ENCODE data around the gene SLC25A44. TPM values are rescaled to one million over a fixed set of nuclear protein-coding genes. Genes with fewer than 3 reads are reported as not detected.

SLC25A44 gene
- total RNA-seq, 2 experiments from 2014 or later: 11.6 to 13.0 TPM

GRCh38 chr1:156167536-156167935, 26.4 kb upstream of the SLC25A44 start:
- H3K4me1 Mint-ChIP-seq (ENCODE audit: low read depth): no peaks in the 10 kb centered on the region
- TF ChIP-seq, protein P1, sequence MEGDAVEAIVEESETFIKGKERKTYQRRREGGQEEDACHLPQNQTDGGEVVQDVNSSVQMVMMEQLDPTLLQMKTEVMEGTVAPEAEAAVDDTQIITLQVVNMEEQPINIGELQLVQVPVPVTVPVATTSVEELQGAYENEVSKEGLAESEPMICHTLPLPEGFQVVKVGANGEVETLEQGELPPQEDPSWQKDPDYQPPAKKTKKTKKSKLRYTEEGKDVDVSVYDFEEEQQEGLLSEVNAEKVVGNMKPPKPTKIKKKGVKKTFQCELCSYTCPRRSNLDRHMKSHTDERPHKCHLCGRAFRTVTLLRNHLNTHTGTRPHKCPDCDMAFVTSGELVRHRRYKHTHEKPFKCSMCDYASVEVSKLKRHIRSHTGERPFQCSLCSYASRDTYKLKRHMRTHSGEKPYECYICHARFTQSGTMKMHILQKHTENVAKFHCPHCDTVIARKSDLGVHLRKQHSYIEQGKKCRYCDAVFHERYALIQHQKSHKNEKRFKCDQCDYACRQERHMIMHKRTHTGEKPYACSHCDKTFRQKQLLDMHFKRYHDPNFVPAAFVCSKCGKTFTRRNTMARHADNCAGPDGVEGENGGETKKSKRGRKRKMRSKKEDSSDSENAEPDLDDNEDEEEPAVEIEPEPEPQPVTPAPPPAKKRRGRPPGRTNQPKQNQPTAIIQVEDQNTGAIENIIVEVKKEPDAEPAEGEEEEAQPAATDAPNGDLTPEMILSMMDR (IDR thresholded peaks at IDR 0.05): no peak
- H3K36me3 Mint-ChIP-seq (ENCODE audit: low read depth): peaks cover 4% of the 10 kb centered on the region
- DNase-seq (no peak), ATAC-seq (ENCODE audit: poor library complexity) (no peak)
- intact Hi-C loops (cut with DNase I, micrococcal nuclease): no loop called here
- ChIA-PET POLR2A (no interaction called here), CTCF (no interaction called here)
- no peaks in the 10 kb centered on the region for H3K27me3 Mint-ChIP-seq
- no peak overlapping the region for H3K27ac Mint-ChIP-seq
- no peak overlapping the region for H3K4me3 ChIP-seq (ENCODE audit: low read length)
- no peaks in the 10 kb centered on the region for H3K36me3 ChIP-seq (ENCODE audit: insufficient read depth, low read length)
- H3K9me3 Mint-ChIP-seq: no peaks in the 10 kb centered on the region
- H3K27me3 ChIP-seq (ENCODE audit: control insufficient read depth in 1 of 2, insufficient read depth in 2 of 2, low read length in 2 of 2): no peaks in the 10 kb centered on the region
- H3K4me1 ChIP-seq (ENCODE audit: insufficient read depth, low read length): no peaks in the 10 kb centered on the region
- H3K27ac ChIP-seq (ENCODE audit: low read depth in 1 of 2, low read length in 2 of 2): no peak overlapping the region
- H3K4me3 Mint-ChIP-seq: no peak overlapping the region
- no peaks in the 10 kb centered on the region for H3K9me3 ChIP-seq (ENCODE audit: control insufficient read depth in 1 of 2, insufficient read depth in 1 of 2, low read length in 2 of 2)

GRCh38 chr1:156172696-156173470, 21.0 kb upstream of the SLC25A44 start:
- Histone ChIP-seq H3K4me3 (ENCODE audit: low read length) (no peak overlapping the region), H3K27me3 (ENCODE audit: control insufficient read depth in 1 of 2, insufficient read depth in 2 of 2, low read length in 2 of 2) (no peaks in the 10 kb centered on the region), H3K4me1 (ENCODE audit: insufficient read depth, low read length) (peaks cover 4% of the 10 kb centered on the region), H3K9me3 (ENCODE audit: control insufficient read depth in 1 of 2, insufficient read depth in 1 of 2, low read length in 2 of 2) (no peaks in the 10 kb centered on the region), H3K36me3 (ENCODE audit: insufficient read depth, low read length) (no peaks in the 10 kb centered on the region), H3K27ac (ENCODE audit: low read depth in 1 of 2, low read length in 2 of 2) (no peak overlapping the region)
- Mint-ChIP-seq H3K36me3 (ENCODE audit: low read depth) (no peaks in the 10 kb centered on the region), H3K9me3 (no peaks in the 10 kb centered on the region), H3K27ac (peak overlapping the region; percentile 12), H3K27me3 (no peaks in the 10 kb centered on the region), H3K4me1 (ENCODE audit: low read depth) (peaks cover 16% of the 10 kb centered on the region), H3K4me3 (no peak overlapping the region)
- ATAC-seq (ENCODE audit: poor library complexity) (no peak), DNase-seq (peak in 1 of 14 experiments; percentile 34)
- ChIA-PET CTCF (no interaction called here), POLR2A (interaction anchor here (1.4 to 1.6 kb wide), 3 partner anchors 12 to 40 kb away, joined by 4 to 7 read pairs (median 6); partner anchors contain the start of genes PMF1 and SLC25A44)
- intact Hi-C loops (cut with DNase I, micrococcal nuclease): no loop called here
- TF ChIP-seq, protein P1 (IDR thresholded peaks at IDR 0.05): no peak

DNA sequence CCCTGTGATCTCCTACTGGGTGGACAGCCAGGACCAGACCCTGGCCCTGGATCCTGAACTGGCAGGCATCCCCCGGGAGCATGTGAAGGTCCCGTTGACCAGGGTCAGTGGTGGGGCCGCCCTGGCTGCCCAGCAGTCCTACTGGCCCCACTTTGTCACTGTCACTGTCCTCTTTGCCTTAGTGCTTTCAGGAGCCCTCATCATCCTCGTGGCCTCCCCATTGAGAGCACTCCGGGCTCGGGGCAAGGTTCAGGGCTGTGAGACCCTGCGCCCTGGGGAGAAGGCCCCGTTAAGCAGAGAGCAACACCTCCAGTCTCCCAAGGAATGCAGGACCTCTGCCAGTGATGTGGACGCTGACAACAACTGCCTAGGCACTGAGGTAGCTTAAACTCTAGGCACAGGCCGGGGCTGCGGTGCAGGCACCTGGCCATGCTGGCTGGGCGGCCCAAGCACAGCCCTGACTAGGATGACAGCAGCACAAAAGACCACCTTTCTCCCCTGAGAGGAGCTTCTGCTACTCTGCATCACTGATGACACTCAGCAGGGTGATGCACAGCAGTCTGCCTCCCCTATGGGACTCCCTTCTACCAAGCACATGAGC, 17.2 kb upstream of the SLC25A44 start:
- H3K27me3 ChIP-seq (ENCODE audit: control insufficient read depth in 1 of 2, insufficient read depth in 2 of 2, low read length in 2 of 2): no peaks in the 10 kb centered on the region
- ATAC-seq (ENCODE audit: poor library complexity): no peak
- intact Hi-C loops (cut with DNase I, micrococcal nuclease): no loop called here

More for the DNA sequence above, 17.2 kb upstream of the SLC25A44 start:
- Mint-ChIP-seq H3K4me1 (ENCODE audit: low read depth) (peaks cover 27% of the 10 kb centered on the region), H3K27ac (peak overlapping the region; percentile 66), H3K27me3 (no peaks in the 10 kb centered on the region), H3K9me3 (no peaks in the 10 kb centered on the region), H3K4me3 (no peak overlapping the region), H3K36me3 (ENCODE audit: low read depth) (peaks cover 5% of the 10 kb centered on the region)
- Histone ChIP-seq H3K36me3 (ENCODE audit: insufficient read depth, low read length) (no peaks in the 10 kb centered on the region), H3K9me3 (ENCODE audit: control insufficient read depth in 1 of 2, insufficient read depth in 1 of 2, low read length in 2 of 2) (no peaks in the 10 kb centered on the region), H3K4me1 (ENCODE audit: insufficient read depth, low read length) (peaks cover 11% of the 10 kb centered on the region), H3K4me3 (ENCODE audit: low read length) (no peak overlapping the region), H3K27ac (ENCODE audit: low read depth in 1 of 2, low read length in 2 of 2) (no peak overlapping the region)
- POLR2A ChIA-PET: interaction anchor here (2.9 kb wide), 1 partner anchor 36 kb away, joined by 16 read pairs; the partner anchor contains the start of gene PMF1
- CTCF ChIA-PET: no interaction called here
- TF ChIP-seq, protein P1 (IDR thresholded peaks at IDR 0.05): no peak
- DNase-seq: peak in 1 of 14 experiments; percentile 27

Data from CD4-positive, alpha-beta T cell (primary cell).